8988T (cell line): ENCODE results near the gene KIFC1.
"Not testable (repeated sequence)": the region's sequence is repeated elsewhere in the genome, so short reads cannot be mapped to it uniquely, and the experiment has no call there.

Source experiments
- DNase-seq: peaks from one replicate; pipeline ENCODE4 v3.0.0; 2011

KIFC1 gene, protein sequence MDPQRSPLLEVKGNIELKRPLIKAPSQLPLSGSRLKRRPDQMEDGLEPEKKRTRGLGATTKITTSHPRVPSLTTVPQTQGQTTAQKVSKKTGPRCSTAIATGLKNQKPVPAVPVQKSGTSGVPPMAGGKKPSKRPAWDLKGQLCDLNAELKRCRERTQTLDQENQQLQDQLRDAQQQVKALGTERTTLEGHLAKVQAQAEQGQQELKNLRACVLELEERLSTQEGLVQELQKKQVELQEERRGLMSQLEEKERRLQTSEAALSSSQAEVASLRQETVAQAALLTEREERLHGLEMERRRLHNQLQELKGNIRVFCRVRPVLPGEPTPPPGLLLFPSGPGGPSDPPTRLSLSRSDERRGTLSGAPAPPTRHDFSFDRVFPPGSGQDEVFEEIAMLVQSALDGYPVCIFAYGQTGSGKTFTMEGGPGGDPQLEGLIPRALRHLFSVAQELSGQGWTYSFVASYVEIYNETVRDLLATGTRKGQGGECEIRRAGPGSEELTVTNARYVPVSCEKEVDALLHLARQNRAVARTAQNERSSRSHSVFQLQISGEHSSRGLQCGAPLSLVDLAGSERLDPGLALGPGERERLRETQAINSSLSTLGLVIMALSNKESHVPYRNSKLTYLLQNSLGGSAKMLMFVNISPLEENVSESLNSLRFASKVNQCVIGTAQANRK

GRCh38 chr6:33391278-33391921 is at the start of gene KIFC1:
Gene KIFC1 (plus strand): TSS chr6:33391823. CDS start chr6:33391986, 163 bp downstream.
- DNase-seq: peak; percentile 83

DNA sequence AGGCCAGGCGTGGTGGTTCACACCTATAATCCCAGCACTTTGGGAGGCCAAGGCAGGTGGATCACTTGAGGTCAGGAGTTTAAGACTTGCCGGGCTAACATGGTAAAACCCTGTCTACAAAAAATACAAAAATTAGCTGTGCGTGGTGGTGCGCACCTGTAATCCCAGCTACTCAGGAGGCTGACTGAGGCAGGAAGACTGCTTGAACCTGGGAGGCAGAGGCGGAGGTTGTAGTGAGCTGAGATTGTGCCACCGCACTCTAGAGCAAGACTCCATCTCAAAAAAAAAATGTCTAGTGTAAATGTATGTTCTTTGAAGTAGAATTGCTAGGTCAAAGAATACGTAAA is 48.0 kb upstream of the KIFC1 start:
- not testable (repeated sequence) for DNase-seq

DNA sequence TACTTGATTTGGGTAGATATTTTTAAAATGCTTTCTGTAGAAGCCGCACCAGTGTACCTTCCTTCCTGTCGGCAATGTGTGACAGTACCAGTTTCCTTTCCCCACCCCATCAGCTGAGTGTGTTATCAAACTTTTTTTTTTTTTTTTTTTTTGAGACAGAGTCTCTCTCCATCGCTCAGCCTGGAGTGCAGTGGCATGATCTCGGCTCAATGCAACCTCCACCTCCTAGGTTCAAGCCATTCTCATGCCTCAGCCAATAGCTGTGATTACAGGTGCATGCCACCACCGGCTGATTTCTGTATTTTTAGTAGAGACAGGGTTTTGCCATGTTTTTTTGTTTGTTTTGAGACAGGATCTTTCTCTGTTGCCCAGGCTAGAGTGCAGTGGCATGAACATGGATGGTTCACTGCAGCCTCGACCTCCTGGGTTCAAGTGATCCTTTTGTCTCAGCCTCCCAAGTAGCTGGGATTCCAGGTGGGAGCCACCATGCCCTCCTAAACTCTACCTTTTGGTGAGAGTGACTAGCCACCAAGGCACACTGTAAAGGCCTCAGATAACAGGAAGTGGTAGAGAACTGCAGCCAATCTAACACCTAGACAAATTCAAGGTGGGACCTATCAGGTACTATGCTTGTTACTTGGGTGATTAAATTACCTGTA is 47.5 kb upstream of the KIFC1 start:
- no peak for DNase-seq

DNA sequence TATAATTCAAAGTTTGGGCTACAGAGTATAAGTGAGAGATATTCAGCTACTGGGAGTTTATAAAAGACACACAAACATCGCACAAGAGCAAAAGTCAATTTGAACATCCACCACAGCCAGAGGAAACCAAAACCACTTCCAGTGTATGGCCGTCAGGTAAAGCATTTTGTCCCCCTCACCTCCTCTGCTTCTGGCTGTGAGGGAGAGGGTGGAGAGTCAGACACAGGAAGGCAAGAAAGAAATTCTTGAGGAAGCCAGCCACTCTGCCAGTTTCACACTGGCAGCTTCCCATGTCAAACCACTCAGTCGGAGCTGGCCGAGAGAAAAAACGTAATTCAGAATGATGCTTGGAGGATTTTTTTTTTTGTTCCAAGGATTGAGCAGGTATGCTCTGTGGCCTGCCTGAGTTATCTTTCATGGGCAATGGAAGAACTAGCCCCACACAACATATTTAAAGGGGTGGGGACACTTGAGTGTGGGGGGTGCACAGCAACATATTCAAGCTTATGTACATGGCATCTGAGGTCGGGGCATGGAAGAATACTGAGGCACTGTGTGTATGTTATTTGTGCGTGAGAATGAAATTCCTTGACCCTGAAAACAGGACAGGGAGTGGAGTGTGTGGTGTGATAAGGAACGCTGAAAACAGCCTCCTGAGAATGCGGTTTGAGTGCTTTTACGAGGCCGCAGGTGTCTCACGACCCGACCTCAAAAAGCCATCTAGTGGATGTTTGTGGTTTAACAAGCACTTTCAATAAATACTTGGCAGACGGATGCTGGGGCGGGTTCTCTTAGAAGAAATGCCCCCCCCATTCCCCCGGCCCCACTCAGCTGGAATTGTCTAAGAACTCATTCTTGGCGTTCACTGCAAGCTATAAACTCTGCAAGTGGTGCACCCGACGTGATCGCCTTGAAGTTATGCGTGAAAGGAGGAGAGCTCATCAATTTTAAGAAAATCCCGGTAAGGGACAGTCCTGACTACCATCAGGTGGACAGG is 46.6 kb upstream of the KIFC1 start:
- peak; percentile 37 for DNase-seq

- DNase-seq: not testable (repeated sequence)
Measured at GRCh38 chr6:33346972-33347371, 44.7 kb upstream of the KIFC1 start.

DNA sequence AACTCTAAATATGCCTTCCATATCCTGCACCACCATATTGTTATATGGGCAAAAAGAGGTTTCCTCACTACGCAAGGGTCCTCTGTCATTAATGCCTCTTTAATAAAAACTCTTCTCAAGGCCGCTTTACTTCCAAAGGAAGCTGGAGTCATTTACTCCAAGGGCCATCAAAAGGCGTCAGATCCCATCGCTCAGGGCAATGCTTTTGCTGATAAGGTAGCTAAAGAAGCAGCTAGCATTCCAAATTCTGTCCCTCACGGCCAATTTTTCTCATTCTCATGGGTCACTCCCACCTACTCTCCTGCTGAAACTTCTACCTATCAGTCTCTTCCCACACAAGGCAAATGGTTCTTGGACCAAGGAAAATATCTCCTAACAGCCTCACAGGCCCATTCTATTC is 43.8 kb upstream of the KIFC1 start:
- DNase-seq: no peak

DNA sequence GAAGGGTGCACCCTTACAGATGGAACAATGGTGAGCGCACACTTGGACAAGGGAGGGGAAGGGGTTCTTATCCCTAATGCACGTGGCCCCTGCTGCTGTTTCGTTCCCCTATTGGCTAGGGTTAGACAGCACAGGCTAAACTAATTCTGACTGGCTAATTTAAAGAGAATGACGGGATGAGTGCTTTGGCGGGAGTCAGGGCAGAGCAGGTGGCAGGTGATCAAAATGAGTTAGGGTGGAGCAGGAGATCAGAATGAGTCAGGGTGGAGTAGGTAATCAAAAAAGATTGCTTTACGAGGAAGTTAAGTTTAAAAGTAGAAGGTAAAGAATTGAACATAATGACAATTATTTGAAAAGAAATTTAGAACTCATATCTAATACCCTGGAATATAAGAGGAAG is 35.8 kb upstream of the KIFC1 start:
- DNase-seq: not testable (repeated sequence)

GRCh38 chr6:33356295-33356694 is 35.3 kb upstream of the KIFC1 start:
- DNase-seq: no peak

- DNase-seq: not testable (repeated sequence)
Measured at GRCh38 chr6:33357160-33357871, 34.3 kb upstream of the KIFC1 start.

DNA sequence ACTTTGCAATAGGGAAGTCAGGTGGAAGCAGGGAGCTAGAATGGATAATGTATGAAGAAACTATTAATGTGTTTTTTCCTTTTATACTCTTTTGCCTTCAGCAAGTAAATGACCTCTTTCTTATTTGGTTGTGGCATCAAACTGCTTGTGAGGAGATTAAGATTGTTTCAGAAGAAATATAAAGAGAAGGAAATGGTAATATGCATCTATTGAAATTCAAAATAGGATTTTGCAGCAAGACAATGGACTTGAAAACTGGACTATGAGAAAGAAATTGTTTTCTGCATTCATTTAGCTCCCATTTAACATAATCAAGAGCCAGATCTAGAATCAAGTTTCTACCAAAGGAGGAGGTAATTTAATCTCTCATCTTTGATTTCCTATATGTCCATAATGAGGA is 32.3 kb upstream of the KIFC1 start:
- no peak for DNase-seq

GRCh38 chr6:33363486-33363885 is 28.1 kb upstream of the KIFC1 start:
- not testable (repeated sequence) for DNase-seq

- DNase-seq: not testable (repeated sequence)
Measured at GRCh38 chr6:33364475-33365205, 27.0 kb upstream of the KIFC1 start.

DNA sequence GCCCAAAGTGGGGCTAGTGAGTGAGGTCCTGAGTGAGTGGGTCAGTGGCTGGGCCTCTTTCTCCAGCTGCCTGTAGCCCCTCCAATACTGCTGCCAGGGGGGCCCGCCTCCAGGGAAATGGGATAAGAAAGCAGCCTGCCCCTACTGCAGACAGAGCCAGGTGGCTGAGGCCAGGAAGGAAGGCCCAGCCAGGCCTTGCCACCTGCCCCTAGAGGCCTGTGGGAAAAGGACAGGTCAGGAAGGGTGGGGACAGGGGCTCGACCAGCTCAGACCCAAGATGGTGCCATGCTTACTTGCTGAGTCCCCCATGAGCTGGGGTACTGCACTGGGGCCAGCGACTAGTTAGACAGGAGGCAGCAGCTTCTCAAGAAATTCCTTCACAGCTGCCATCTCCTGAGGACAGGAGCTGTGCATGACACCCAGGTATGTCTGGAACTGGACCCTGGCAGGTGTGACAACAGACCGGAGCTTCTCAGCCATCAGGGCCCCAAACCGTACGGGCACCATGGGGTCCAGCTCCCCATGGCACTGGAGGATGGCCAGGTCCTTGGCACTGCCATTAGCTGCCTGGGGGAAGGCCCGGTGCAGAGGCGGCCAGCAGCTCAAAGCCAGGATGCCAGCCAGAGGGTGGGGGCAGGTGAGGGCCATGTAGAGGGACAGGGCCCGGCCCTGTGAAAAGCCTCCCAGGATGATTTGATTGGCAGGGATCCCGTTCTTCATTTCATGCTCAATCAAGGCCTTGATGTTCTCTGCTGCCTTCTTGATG is 26.2 kb upstream of the KIFC1 start:
- not testable (repeated sequence) for DNase-seq

DNA sequence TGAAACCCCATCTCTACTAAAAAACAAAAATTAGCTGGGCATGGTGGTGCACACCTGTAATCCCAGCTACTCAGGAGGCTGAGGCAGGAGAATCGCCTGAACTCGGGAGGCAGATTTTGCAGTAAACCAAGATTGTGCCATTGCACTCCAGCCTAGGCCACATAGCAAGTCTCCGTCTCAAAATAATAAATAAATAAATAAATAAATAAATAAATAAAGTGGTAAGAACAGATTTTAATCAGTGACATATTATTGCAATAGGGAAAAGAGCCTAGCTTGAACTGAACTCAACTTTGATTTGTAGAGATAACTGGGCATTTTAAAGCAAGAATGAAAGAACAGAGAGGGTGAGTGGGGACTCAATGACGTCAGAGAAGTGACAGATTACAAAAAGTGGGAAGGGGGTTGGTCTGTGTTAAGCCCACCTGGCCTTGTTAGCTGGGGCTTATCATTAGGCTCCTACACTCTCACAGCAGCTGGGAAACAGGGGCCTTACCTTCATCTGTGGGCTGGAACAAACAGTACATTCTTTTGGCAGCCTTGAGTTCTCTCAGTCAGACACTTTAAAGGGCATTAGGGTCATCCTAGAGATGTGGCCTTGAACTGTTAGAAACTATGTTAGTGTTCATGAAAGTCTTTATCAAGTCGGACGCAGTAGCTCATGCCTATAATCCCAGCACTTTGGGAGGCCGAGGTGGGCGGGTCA is 24.5 kb upstream of the KIFC1 start:
- no peak for DNase-seq

DNA sequence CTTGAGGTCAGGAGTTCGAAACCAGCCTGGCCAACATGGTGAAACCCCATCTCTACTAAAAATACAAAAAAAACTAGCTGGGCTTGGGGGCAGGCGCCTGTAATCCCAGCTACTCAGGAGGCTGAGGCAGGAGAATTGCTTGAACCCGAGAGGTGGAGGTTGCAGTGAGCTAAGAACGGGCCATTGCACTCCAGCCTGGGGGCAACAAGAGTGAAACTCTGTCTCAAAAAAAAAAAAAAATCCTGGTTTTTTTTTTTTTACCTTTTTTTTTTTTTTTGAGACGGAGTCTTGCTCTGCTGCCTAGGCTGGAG is 24.0 kb upstream of the KIFC1 start:
- DNase-seq: not testable (repeated sequence)

DNA sequence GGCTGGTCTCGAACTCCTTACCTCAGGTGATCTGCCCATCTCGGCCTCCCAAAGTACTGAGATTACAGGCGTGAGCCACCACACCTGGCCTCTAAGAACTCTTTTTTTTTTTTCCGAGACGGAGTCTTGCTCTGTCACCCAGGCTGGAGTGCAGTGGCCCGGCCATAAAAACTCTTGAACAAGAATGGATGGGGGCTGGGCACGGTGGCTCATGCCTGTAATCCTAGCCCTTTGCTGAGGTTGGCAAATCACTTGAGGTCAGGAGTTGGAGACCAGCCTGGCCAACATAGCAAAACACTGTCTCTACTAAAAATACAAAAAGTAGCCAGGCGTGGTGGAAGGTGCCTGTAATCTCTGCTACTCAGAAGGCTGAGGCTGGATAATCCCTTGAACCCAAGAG is 19.7 kb upstream of the KIFC1 start:
- not testable (repeated sequence) for DNase-seq

DNA sequence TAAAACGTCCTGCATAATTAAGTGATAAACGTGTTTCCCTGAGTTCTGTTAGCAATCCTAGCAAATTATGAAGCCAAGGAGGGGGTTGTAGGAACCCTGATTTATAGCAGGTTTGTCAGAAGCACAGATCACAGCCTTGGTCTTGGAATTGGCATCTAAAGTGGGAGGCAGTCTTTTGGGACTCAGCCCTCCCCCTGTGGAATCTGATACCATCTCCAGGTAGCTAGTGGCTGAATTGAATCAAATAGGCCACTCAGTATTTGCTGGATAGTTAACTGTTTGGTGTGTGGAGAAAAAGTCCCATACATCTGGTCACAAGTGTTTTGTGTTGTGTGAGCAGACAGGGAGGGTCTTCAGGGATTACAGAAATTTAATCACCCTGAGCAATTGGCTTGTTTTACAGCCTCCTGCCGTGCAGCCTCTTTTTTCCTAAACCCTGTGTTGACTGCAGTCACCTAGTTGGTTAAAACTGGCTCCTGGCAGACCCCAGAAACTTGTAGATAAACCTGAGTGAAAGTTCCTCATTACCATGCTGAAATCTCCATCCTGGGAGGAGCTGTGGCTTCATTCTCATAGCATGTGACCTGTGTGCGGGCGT is 19.0 kb upstream of the KIFC1 start:
- no peak for DNase-seq

- no peak for DNase-seq
Measured at GRCh38 chr6:33373960-33374910, 17.4 kb upstream of the KIFC1 start.
